ENCODE measurements around the gene TLR1.

The TLR1 gene, protein sequence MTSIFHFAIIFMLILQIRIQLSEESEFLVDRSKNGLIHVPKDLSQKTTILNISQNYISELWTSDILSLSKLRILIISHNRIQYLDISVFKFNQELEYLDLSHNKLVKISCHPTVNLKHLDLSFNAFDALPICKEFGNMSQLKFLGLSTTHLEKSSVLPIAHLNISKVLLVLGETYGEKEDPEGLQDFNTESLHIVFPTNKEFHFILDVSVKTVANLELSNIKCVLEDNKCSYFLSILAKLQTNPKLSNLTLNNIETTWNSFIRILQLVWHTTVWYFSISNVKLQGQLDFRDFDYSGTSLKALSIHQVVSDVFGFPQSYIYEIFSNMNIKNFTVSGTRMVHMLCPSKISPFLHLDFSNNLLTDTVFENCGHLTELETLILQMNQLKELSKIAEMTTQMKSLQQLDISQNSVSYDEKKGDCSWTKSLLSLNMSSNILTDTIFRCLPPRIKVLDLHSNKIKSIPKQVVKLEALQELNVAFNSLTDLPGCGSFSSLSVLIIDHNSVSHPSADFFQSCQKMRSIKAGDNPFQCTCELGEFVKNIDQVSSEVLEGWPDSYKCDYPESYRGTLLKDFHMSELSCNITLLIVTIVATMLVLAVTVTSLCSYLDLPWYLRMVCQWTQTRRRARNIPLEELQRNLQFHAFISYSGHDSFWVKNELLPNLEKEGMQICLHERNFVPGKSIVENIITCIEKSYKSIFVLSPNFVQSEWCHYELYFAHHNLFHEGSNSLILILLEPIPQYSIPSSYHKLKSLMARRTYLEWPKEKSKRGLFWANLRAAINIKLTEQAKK

DNA sequence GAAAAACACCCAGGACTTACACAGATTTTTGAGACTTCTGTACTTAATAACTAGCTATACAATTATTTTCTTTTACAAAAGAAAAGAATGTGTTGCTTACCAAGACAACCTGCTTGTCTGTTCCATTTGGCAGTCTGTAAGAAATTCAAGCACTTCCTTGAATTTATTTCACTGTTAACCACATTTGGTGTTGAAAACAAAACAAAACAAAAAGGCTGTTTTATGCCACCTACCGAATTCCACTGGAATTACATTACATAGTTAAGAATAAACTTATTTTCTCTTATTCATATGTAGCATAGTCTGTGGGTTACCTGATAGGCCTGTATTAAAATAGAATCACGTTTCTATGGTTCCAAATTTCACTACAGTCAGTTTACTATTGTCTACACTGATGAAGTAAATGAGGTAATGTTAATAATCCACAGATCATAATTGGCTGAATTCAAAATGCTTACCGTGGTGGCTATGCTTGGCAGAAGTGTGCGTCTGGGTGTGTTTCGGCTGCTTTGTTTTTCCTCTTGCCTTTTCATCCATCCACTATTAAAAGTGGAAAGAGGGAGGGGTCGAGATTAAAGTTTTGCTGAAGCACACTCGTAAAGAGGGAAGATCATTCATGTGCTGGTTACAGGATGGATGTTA, at the start of gene TLR1:
TSS of gene TLR1 (minus strand) at position 138 of the 642 bp plus-strand sequence. CDS start 5,960 bp downstream, outside the sequence.
- Histone ChIP-seq H3K36me3 (ENCODE audit: insufficient read depth, low read length) (no peaks in the 10 kb centered on the region), H3K27ac (ENCODE audit: low read depth, low read length) (0 out of 2 replicates have a peak within 1 kb of the TSS, but pooled peaks have one; percentile 14), H3K4me3 (ENCODE audit: low read depth, low read length) (peak within 1 kb of the TSS; percentile 15; the same call in 1 of the 2 replicates), H3K4me1 (ENCODE audit: control insufficient read depth, insufficient read depth, low read length, unreplicated experiment) (peaks cover 8% of the 10 kb centered on the region), H2AFZ (ENCODE audit: low read length, unreplicated experiment) (peak within 1 kb of the TSS; percentile 34), H3K27me3 (ENCODE audit: insufficient read depth, low read length) (no peaks in the 10 kb centered on the region), H3K79me2 (ENCODE audit: control insufficient read depth, insufficient read depth, low read length, unreplicated experiment) (no peaks in the 10 kb centered on the region)

DNA sequence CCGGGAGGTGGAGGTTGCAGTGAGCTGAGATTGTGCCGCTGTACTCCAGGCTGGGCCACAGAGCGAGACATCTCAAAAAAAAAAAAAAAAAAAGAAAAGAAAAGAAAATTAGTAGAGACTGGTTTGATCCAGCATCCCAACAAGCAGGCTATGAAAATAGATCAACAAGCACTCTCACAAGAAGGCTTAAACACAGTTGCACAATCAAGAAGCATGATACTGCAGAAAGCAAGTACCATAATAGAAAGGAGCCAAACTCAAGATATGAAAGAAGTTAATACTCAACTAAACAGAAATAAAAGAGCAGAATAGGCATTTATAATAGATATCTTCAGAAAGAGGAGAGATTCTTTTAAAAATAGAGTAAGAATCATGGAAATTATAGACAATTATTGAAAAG, 41.4 kb upstream of the TLR1 start:
- no peak overlapping the region for H3K27ac ChIP-seq (ENCODE audit: low read depth, low read length)
- no peak overlapping the region for H2AFZ ChIP-seq (ENCODE audit: low read length, unreplicated experiment)
- H3K4me1 ChIP-seq (ENCODE audit: control insufficient read depth, insufficient read depth, low read length, unreplicated experiment) = no peaks in the 10 kb centered on the region
- H3K79me2 ChIP-seq (ENCODE audit: control insufficient read depth, insufficient read depth, low read length, unreplicated experiment) = no peaks in the 10 kb centered on the region
- no peaks in the 10 kb centered on the region for H3K36me3 ChIP-seq (ENCODE audit: insufficient read depth, low read length)
- no peak overlapping the region for H3K4me3 ChIP-seq (ENCODE audit: low read depth, low read length)
- H3K27me3 ChIP-seq (ENCODE audit: insufficient read depth, low read length) = no peaks in the 10 kb centered on the region

DNA sequence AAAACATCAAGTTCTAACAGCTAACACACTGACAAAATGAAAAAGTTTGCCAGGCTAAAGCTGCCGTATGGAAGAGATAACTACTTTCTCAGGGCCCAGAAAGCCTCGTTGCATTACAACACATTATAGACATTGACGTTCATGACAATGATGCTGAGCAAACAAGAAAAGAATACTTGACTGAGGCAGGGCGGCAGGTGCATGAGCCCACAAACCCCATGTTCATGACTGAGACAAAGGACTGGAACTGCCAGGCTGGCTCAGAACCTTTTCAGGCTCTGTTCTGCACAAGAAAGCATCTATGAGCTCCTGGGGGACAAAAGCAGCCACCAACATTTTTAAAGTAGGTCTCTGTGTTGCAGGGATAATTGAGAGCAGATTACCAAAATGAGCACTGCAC, 38.4 kb upstream of the TLR1 start:
- no peak overlapping the region for H2AFZ ChIP-seq (ENCODE audit: low read length, unreplicated experiment)
- H3K27ac ChIP-seq (ENCODE audit: low read depth, low read length) = no peak overlapping the region
- H3K79me2 ChIP-seq (ENCODE audit: control insufficient read depth, insufficient read depth, low read length, unreplicated experiment) = no peaks in the 10 kb centered on the region
- H3K27me3 ChIP-seq (ENCODE audit: insufficient read depth, low read length) = no peaks in the 10 kb centered on the region
- H3K36me3 ChIP-seq (ENCODE audit: insufficient read depth, low read length) = no peaks in the 10 kb centered on the region
- H3K4me1 ChIP-seq (ENCODE audit: control insufficient read depth, insufficient read depth, low read length, unreplicated experiment) = peaks cover 5% of the 10 kb centered on the region
- H3K4me3 ChIP-seq (ENCODE audit: low read depth, low read length) = no peak overlapping the region

DNA sequence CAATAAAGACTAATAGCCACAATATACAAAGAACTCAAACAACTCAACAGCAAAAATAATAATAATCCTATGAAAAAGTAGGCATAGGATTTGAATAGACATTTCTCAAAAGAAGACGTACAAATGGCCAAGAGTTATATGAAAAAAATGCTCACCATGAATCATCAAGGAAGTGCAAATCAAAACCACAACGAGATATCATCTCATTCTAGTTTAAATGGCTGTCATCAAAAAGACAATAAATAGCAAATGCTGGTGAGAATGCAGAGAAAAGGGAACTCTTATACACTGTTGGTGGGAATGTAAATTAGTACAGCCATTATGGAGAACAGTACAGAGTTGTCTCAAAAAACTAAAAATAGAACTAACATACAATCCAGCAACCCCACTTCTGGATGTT, 33.3 kb upstream of the TLR1 start:
- Histone ChIP-seq H3K36me3 (ENCODE audit: insufficient read depth, low read length) (no peaks in the 10 kb centered on the region), H3K79me2 (ENCODE audit: control insufficient read depth, insufficient read depth, low read length, unreplicated experiment) (no peaks in the 10 kb centered on the region), H3K27me3 (ENCODE audit: insufficient read depth, low read length) (no peaks in the 10 kb centered on the region), H3K4me1 (ENCODE audit: control insufficient read depth, insufficient read depth, low read length, unreplicated experiment) (peaks cover 12% of the 10 kb centered on the region), H3K4me3 (ENCODE audit: low read depth, low read length) (no peak overlapping the region), H2AFZ (ENCODE audit: low read length, unreplicated experiment) (no peak overlapping the region), H3K27ac (ENCODE audit: low read depth, low read length) (no peak overlapping the region)

DNA sequence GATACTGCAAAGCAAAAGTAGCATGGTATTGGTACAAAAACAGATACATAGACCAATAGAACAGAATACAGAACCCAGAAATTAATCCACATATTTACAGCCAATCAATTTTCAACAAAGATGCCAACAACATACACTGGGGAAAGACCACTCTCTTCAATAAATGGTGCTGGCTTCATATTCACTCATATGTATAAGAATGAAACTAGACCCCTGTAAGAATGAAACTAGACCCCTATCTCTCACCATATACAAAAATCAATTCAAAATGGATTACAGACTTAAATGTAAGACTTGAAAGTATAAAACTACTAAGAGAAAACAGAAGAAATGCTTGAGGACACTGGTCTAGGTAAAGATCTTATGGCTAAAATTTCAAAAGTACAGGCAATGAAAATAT, 32.7 kb upstream of the TLR1 start:
- no peak overlapping the region for H3K4me3 ChIP-seq (ENCODE audit: low read depth, low read length)
- H3K79me2 ChIP-seq (ENCODE audit: control insufficient read depth, insufficient read depth, low read length, unreplicated experiment) = no peaks in the 10 kb centered on the region

DNA sequence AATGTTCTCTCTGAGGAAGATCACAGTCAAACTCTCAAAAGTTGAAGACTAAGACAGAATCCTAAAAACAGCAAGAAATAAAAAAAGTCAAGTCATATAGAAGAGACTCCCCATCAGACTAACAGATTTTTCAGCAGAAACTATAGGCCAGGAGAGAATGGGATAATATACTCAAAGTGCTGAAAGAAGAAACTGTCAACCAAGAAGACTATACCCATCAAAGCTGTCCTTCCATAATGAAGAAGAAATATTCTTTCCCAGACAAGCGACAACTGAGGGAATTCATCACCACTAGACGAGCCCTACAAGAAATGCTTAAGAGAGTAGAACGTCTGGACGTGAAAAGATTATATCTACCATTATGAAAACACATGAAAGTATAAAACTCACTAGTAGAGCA, 30.0 kb upstream of the TLR1 start:
- no peaks in the 10 kb centered on the region for H3K79me2 ChIP-seq (ENCODE audit: control insufficient read depth, insufficient read depth, low read length, unreplicated experiment)
- peaks cover 12% of the 10 kb centered on the region for H3K4me1 ChIP-seq (ENCODE audit: control insufficient read depth, insufficient read depth, low read length, unreplicated experiment)
- no peak overlapping the region for H3K27ac ChIP-seq (ENCODE audit: low read depth, low read length)
- H3K36me3 ChIP-seq (ENCODE audit: insufficient read depth, low read length) = no peaks in the 10 kb centered on the region
- H3K27me3 ChIP-seq (ENCODE audit: insufficient read depth, low read length) = no peaks in the 10 kb centered on the region
- H3K4me3 ChIP-seq (ENCODE audit: low read depth, low read length) = no peak overlapping the region
- no peak overlapping the region for H2AFZ ChIP-seq (ENCODE audit: low read length, unreplicated experiment)

More for the DNA sequence above, 32.7 kb upstream of the TLR1 start:
- Histone ChIP-seq H3K36me3 (ENCODE audit: insufficient read depth, low read length) (no peaks in the 10 kb centered on the region), H3K4me1 (ENCODE audit: control insufficient read depth, insufficient read depth, low read length, unreplicated experiment) (peaks cover 12% of the 10 kb centered on the region), H3K27me3 (ENCODE audit: insufficient read depth, low read length) (no peaks in the 10 kb centered on the region), H3K27ac (ENCODE audit: low read depth, low read length) (no peak overlapping the region), H2AFZ (ENCODE audit: low read length, unreplicated experiment) (no peak overlapping the region)

DNA sequence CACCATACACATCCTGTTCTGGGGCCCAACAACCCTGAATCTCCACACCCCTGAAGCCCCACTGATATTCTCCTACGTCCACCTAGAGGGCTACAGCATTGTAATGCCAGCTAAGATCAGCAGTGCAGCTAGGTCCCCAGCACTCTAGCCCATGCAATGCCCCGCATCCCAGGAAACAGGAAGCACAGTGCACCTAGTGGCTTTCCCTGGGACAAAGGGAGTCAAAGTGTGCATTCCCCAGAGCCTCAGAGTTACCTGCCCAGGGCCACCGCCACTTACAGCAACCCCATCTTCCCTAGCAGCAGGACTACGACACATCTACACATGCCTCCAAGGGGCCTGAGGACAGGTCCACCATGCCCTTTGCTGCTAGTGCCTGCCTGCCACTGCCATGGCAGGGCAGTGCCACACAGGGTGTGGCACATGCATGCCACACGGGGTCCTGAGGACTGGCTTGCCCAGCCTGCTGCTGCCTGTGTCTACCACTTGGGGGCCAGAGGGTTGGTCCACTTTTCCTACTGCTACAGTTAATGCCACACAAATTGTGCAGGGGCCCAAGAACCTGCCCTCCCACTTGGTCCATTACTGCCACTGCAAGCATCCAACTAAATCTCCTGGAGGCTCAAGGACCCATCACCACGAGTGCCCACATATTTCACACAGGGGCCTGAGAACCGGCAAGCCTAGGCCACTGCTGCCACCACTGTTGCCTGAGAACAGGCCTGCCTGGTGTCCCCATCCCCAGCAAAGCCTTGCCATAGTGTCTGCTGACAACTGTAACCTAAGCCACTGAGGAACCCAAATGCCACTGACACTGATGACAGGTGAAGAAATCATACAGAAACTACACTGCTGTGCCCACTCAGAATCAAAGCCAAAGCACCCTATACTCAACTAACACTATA, 28.3 kb upstream of the TLR1 start:
- H3K36me3 ChIP-seq (ENCODE audit: insufficient read depth, low read length) = no peaks in the 10 kb centered on the region
- H3K4me1 ChIP-seq (ENCODE audit: control insufficient read depth, insufficient read depth, low read length, unreplicated experiment) = peaks cover 6% of the 10 kb centered on the region
- no peak overlapping the region for H3K27ac ChIP-seq (ENCODE audit: low read depth, low read length)
- H3K4me3 ChIP-seq (ENCODE audit: low read depth, low read length) = no peak overlapping the region
- no peaks in the 10 kb centered on the region for H3K27me3 ChIP-seq (ENCODE audit: insufficient read depth, low read length)
- no peak overlapping the region for H2AFZ ChIP-seq (ENCODE audit: low read length, unreplicated experiment)
- H3K79me2 ChIP-seq (ENCODE audit: control insufficient read depth, insufficient read depth, low read length, unreplicated experiment) = no peaks in the 10 kb centered on the region

DNA sequence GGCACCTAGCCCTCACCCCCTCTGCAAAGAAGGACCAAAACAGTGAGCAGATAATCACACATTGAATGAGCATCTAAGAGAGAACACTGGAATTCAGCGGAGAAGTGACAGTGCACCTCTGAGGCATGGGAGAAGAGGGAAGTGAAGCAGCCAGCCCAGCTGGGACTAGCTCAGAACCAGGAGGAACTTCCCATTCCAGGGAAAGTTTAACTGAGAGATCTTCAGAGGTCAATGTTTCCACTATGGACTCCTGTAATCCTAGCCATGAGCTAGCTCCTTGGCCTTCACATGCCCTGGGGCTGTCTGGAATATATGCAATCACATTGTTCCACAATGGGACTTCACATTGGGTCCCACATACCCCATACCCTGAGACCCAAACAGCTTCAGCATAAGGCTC, 27.6 kb upstream of the TLR1 start:
- Histone ChIP-seq H3K4me1 (ENCODE audit: control insufficient read depth, insufficient read depth, low read length, unreplicated experiment) (no peaks in the 10 kb centered on the region), H2AFZ (ENCODE audit: low read length, unreplicated experiment) (no peak overlapping the region), H3K79me2 (ENCODE audit: control insufficient read depth, insufficient read depth, low read length, unreplicated experiment) (no peaks in the 10 kb centered on the region), H3K36me3 (ENCODE audit: insufficient read depth, low read length) (no peaks in the 10 kb centered on the region), H3K27me3 (ENCODE audit: insufficient read depth, low read length) (no peaks in the 10 kb centered on the region), H3K27ac (ENCODE audit: low read depth, low read length) (no peak overlapping the region), H3K4me3 (ENCODE audit: low read depth, low read length) (no peak overlapping the region)

DNA sequence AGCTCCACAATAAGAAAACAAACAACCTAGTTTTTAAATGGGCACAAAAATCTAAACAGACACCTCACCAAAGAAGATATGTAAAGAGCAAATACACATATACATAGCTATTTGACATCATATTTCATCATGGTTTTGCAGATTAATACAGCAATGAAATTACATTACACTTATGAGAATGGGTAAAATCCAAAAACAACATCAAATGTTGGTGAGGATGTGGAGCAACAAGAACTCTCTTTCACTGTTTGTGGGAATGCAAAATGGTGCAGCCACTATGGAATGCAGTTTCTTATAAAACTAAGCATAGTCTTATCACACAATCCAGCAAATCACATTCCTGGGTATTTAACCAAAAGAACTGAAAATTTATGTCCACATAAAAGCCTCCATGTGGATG, 27.1 kb upstream of the TLR1 start:
- H3K79me2 ChIP-seq (ENCODE audit: control insufficient read depth, insufficient read depth, low read length, unreplicated experiment) = no peaks in the 10 kb centered on the region
- no peak overlapping the region for H2AFZ ChIP-seq (ENCODE audit: low read length, unreplicated experiment)
- H3K36me3 ChIP-seq (ENCODE audit: insufficient read depth, low read length) = no peaks in the 10 kb centered on the region
- no peaks in the 10 kb centered on the region for H3K4me1 ChIP-seq (ENCODE audit: control insufficient read depth, insufficient read depth, low read length, unreplicated experiment)
- H3K27ac ChIP-seq (ENCODE audit: low read depth, low read length) = no peak overlapping the region
- no peak overlapping the region for H3K4me3 ChIP-seq (ENCODE audit: low read depth, low read length)
- no peaks in the 10 kb centered on the region for H3K27me3 ChIP-seq (ENCODE audit: insufficient read depth, low read length)

DNA sequence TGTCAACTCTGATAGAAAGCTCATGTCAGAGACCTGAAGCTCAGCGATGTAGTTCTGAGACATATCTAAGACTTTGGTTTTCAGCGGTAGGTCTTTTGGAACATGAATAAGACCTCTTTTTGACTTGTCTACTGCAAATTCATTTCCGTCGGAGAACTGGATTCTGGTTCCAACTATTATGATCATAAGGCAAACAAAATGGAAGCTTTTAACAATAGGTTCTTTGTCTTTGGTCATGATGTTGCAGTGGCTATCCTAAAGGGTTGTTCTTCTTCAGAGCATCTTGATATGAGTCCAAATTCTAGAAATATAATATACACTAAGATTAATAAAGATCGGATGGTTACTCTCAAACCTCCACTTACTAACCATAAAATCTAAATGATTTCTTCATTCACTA, 24.6 kb upstream of the TLR1 start:
- no peaks in the 10 kb centered on the region for H3K4me1 ChIP-seq (ENCODE audit: control insufficient read depth, insufficient read depth, low read length, unreplicated experiment)
- H3K79me2 ChIP-seq (ENCODE audit: control insufficient read depth, insufficient read depth, low read length, unreplicated experiment) = no peaks in the 10 kb centered on the region
- no peak overlapping the region for H3K4me3 ChIP-seq (ENCODE audit: low read depth, low read length)
- no peaks in the 10 kb centered on the region for H3K27me3 ChIP-seq (ENCODE audit: insufficient read depth, low read length)
- H3K36me3 ChIP-seq (ENCODE audit: insufficient read depth, low read length) = no peaks in the 10 kb centered on the region
- no peak overlapping the region for H3K27ac ChIP-seq (ENCODE audit: low read depth, low read length)
- H2AFZ ChIP-seq (ENCODE audit: low read length, unreplicated experiment) = no peak overlapping the region
